Activated CD8-positive, alpha-beta memory T cell treated with anti-CD3 and anti-CD28 coated beads, Interleukin-2, amount 50 U/mL, for 48 hours (primary cell): ENCODE data around the gene TMEM267.
"Not testable (repeated sequence)": the region's sequence is repeated elsewhere in the genome, so short reads cannot be mapped to it uniquely, and the experiment has no call there.

ENCODE experiments used
- DNase-seq: peaks from one replicate; pipeline ENCODE4 v3.0.0-alpha.2; 2020

TMEM267 gene

DNA sequence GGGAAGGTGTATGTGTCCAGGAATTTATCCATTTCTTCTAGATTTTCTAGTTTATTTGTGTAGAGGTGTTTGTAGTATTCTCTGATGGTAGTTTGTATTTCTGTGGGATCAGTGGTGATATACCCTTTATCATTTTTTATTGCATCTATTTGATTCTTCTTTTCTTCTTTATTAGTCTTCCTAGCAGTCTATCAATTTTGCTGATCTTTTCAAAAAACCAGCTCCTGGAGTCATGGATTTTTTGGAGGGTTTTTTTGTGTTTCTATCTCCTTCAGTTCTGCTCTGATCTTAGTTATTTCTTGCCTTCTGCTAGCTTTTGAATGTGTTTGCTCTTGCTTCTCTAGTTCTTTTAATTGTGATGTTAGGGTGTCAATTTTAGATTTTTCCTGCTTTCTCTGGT lies 42.1 kb downstream of the TMEM267 start:
- DNase-seq = not testable (repeated sequence)

DNA sequence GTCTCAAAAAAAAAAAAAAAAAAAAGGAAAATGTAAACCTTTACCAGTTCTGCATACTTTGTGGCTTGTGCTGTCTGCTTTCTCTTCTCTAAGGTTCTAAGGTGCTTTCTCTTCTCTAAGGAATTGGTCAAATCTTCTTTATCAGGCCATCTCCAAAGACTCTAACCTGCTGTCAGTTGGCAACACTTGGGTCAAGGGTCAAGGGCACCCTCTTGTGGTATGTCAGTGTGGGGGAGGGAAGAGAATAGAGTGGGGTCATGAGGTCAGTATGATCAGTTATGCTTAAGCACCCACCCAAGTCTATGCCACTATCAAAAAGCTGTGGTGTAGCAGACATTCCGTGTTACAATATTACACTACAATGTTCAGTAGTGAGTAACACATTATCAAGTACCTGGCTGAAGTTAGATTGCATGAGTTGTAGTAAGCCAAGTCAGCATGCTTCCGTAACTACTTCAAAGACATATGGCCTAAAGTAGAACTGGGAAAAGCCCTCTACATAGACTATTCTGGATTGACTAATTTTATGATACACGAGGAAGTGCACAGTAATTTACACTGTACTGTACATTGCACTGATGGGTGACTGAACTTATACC lies 46.5 kb downstream of the TMEM267 start:
- DNase-seq = no peak

DNA sequence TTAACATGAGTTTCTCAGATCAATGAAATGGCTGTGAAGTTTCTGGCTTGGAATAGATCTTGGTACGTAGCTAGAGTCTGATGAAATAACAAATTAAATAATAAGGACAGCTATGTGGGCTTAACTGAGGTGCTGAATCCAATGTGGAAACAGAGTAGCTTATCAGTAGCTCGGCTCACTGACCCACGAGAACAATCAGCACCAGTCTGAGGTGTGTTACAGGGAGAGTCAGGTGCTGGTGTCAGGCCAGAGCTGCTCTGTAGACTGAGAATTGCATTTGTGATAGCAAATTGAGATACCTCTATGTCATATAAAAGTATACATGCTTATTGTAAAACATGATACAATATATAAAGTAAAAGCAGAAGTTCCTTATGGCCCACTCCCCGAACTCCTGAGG lies 50.3 kb downstream of the TMEM267 start:
- no peak for DNase-seq

- no peak for DNase-seq
Measured at GRCh38 chr5:43432486-43433375, 50.9 kb downstream of the TMEM267 start.

DNA sequence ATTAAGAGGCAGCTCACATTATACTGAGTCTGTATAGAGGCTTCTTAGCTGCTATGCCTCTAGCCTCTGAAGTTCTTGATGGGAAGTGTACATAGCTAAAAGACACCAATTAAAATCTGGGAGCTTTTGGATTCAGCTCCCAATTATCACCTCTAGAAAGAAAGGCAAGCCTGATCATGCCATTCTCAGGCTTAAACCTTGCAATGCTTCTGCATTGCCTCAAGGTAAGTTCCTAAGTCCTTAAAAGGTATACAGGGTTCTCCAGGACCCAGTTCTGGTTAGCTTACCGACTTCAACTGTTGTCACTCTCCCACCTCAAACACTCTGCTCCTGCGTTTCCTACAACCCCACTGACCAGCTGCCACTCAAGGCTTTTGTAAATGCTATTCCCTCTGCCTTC lies 54.0 kb downstream of the TMEM267 start:
- no peak for DNase-seq

GRCh38 chr5:43429016-43429415 lies 54.6 kb downstream of the TMEM267 start:
- no peak for DNase-seq

DNA sequence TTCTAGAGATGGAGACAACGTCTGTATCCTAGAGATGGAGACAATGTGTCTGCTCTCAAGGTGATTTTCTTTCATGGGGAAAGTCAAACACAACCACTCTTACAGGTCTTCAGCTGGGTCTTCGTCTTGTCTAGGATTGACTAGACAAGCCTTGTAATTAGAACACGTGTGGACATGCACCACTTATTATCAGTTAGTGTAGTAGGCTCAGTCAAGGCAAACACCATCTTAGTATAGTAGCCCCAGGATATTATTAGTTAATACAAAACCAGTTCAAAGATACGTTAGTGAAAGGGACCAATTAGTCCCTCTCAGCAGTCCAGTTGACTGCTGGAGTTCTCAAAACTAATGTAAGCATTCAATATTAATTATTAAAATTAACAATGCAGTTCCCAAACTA lies 56.4 kb downstream of the TMEM267 start:
- DNase-seq = no peak

DNA sequence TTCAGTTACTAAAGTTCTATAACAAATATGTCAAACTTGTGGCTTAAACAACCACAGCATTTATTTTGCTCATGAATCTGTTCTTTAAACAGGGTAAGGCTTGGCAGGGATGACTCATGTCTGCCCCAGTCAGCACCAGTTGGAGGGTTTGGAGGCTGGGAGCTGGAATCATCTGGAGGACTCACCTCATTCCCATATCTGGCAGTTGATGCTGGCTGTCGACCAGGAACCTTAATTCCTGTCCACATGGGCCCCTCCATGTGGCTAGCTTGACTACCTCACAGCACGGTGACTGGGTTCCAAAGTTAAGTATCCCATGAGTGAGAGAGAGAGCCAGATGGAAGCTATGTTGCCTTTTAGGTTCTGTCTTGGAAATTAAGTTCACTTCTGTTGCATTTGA lies 57.7 kb downstream of the TMEM267 start:
- no peak for DNase-seq

- not testable (repeated sequence) for DNase-seq
Measured at GRCh38 chr5:43423086-43423485, 60.6 kb downstream of the TMEM267 start.

GRCh38 chr5:43422143-43422542 lies 61.5 kb downstream of the TMEM267 start:
- no peak for DNase-seq

DNA sequence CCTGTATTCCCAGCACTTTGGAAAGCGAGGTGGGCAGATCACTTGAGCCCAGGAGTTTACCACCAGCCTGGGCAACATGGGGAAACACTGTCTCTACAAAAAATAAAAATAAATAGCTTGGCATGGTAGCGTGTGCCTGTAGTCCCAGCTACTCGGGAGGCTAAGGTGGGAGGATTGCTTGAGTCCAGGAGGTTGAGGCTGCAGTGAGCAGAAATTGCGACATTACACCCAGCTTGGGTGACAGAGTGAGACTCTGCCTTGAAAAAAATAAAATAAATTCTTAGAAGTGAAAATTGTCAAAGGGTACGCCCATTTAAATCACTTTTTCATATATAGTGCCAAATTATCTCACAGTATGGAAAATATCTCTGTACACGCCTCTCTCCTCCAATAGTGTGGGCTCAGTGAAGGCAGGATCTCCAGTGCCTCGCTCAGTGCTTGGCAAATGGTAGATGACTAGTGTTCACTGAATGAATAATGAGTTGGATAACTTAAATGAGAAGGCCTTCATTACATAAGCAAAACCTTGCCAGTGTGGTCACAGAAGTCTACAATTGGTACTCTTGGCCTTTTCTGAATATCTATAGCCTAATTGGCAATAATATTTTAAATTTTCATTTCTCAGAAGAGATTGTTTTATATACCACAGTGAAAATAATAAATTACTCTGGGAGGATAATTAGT lies 62.1 kb downstream of the TMEM267 start:
- DNase-seq = no peak

DNA sequence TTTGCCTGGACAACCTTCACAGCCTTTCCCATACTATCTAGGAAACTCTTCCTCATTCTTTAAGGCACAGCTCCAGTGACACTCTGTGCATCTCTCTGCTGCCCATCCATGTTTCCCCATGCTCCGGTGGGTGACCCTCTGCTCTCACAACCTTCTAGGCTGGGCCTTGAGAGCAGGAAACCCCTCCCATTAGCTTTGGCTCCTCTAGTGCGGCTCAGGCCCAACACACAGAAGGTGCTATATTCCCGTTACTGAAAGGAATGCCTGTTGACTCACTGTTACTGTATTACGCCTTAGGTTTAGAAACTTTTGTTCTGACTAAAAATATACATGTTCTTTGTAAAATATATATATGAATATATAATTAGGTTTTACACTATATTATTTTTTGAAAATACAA lies 63.4 kb downstream of the TMEM267 start:
- no peak for DNase-seq

DNA sequence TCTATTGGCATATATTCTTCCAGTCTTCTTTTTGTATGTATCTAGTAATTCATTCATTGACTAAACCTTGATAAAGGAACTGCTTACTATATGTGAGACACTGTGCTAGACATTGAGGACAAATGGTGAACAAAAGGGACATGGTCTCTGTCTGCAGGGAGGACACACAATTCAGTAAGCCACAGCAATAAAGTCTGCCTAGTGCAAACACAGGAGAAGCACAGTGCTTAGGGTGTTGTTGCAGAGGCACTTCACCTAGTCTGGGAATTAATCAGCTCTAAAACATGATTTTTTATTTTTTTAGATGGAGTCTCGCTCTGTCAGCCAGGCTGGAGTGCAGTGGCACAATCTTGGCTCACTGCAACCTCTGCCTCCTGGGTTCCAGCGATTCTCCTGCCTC lies 65.1 kb downstream of the TMEM267 start:
- no peak for DNase-seq

DNA sequence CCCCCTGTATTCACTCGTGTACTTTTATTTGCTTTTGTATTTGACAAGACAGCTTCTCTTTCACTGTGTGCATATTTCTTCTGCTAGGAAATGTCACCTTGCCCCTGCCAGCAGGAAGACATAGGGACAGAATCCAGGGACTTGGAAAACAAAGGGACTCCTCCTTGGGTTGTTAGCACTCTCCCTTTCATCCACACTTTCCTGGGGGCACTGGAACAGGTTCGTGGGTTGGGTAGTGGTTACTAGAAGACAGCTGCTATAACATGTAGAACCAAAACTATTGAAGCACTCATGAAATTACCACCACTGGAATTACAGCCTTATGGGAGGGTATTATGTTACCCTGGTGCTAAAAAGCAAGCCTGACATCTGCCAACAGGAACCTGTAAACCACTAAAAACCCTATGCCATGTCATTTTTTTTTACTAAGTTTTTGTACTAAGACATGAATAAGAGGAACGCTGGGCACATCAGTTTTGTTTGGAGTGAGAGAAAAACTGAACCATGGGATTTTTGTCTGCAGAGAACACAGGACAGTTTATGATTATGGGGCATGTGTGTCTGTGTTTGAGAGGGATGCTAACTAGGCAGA lies 66.8 kb downstream of the TMEM267 start:
- no peak for DNase-seq

DNA sequence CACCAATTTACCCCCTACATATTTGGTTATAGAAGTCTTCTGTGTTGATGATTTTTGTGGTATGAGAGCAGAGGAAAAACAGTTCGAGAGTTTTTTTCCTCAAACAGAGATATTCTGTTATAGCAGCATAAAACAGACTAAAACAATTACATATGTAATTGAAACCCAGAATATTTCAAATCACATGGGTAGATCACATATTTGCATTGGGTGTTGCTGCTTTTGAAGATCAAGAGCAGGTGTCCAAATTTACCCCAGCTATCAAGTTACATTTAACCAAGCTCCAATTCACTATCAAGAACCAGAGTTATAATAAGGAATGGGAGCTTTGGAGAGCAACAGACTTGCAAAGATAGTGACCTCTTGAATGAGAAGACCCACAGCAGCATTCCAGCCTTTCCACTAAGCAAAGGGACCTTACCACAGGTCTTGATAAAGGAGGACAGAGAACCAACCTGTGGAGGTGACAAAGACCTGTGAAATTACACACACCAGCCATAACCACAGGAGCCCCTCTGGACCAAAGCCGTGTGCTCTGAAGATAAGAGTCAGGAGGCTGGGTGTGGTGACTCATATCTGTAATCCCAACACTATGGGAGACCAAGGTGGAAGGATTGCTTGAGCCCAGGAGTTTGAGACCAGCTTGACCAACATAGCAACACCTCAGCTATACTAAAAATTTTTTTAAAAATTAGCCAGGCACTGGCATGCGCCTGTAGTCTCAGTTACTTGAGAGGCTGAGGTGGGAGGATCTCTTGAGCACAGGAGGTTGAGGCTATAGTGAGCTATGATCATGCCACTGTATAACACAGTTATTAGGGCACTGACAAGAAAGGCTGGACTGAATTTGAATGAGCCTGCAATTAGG lies 67.5 kb downstream of the TMEM267 start:
- DNase-seq = no peak

- no peak for DNase-seq
Measured at GRCh38 chr5:43413966-43414365, 69.7 kb downstream of the TMEM267 start.

DNA sequence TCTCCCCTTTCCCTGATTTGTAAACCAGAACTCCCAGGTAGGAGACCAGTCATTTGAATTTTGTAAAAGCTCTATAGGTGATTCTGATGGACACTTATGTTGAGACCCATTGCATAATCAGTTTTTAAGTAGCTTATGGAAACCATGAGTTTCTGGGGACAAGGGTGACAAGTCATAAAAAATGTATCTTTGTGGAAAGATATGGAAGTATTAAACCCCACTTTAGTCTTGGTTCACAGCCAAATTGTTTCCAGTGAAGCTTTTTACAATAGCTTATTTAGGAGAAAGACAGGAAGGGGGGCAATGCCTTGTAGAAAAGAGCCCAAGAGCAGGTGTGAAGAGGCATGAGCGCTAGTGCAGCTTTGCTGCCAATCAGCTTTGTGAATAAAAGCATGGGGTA lies 71.0 kb downstream of the TMEM267 start:
- no peak for DNase-seq

- no peak for DNase-seq
Measured at GRCh38 chr5:43412156-43412555, 71.5 kb downstream of the TMEM267 start, which contains the start of gene CCL28. Gene CCL28 (minus strand): TSS chr5:43412391. CDS start chr5:43412316, 75 bp downstream.

DNA sequence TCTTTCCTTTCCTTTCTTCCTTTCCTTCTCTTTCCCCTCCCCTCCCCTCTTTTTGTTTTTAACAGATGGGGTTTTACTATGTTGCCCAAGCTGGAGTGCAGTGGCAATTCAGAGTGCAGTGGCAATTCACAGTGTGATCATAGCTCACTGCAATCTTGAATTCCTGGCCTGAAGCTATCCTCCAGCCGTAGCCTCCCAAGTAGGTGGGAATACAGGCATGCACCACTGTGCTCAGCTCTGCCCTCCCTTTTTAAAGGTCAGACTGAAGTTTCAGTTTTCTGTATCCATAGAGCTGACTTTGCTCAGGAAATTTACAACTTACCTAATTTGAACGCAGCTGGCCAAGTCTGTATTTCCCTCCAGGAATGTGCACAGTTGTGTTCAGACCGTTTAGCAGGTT lies 72.2 kb downstream of the TMEM267 start:
- DNase-seq = no peak

DNA sequence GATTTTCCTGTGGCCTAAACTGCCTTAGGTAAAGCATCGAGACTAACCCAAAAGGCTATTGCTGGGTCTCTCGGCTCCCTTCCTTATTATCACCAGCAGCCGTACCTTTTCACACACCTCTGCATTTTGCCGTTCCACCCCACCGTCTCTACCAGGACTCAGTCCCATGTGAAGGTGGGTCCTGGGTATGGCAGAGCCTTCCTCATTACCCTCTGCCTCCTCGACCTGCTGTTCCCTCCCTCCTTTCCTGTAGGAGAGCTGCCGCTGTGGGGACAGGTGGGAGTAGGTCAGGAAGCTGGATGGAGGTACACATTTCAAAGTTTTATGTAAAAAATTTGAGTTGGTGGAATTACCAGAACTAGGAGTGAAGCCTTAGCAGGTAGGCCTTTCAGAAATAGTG lies 73.3 kb downstream of the TMEM267 start:
- DNase-seq = no peak

DNA sequence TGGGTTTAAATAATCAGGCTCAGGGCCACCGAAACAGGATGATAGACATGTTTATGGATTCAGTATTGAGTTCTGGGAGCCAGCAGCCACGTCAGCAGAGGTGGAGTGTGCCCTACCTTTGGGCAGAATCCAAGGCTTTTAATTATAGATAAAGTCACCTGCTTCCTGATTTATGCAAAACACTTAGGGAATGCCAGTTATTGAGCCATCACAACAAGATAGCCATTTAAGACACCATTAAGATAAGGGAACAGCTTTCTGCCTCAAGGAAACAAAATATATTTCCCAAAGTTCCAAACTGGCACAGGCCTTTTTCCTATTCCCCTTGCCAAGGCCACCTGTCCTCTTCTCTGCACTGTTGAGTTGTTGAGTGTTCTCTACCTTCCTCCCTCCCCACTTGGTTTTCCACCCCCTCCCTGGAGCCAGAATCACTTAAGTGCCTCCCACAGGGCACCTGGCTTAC lies 73.8 kb downstream of the TMEM267 start:
- no peak for DNase-seq

DNA sequence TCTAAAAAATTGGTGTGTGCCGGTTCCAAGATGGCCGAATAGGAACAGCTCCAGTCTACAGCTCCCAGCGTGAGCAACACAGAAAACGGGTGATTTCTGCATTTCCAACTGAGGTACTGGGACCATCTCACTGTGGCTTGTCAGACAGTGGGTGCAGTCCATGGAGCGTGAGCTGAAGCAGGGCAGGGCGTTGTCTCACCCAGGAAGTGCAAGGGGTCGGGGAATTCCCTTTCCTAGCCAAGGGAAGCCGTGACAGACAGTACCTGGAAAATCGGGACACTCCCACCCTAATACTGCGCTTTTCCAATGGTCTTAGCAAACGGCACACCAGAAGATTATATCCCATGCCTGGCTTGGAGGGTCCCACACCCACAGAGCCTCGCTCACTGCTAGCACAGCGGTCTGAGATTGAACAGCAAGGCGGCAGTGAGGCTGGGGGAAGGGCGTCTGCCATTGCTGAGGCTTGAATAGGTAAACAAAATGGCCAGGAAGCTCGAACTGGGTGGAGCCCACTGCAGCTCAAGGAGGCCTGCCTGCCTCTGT lies 81.1 kb downstream of the TMEM267 start:
- not testable (repeated sequence) for DNase-seq
